Measurements from ENCODE around the gene CST1. TPM values are rescaled to one million over a fixed set of nuclear protein-coding genes. Genes with fewer than 3 reads are reported as not detected.
A peak's percentile ranks its signal among the peaks of the same experiment; 100 is the strongest.
"Not testable (repeated sequence)": the region's sequence is repeated elsewhere in the genome, so short reads cannot be mapped to it uniquely, and the experiment has no call there.

CST1 gene
- total and polyA plus RNA-seq, 2 experiments from 2014 or later = 12.8 to 13.6 TPM

DNA sequence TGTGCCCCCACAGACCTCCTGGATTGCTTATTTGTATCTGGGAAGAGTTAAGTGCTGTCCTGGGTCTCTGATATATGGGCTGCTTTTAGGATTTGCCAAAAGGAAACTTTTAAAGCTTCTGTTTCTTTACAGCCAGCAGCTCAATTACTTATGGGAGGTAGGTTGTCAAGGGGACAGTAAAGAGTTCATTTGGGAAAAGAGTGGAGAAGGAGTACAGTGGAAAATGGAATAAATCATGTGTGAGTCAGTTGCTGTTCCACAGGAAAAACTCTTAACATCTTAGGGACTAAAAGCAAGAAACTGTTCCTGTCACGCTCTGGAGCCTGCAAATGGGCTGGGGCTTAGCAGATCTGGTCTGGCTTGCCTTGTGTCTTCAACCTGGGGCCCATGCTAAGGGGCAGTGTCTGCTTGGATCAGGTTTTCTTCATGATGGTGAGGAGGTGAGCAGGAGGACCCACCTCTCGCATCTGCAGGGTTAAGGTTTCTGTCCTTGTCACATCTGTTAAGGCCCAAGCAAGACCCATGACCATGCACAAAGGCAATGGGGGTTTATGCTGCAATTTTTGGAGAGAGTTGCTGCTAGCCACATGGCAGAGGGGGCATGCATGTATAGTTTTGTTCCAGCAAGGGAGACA is 8.7 kb upstream of the CST1 start:
- DNase-seq (ENCODE audit: low spot score) = no peak
- TF ChIP-seq EZH2phosphoT487 (IDR thresholded peaks at IDR 0.05; ENCODE audit: low read depth, severe bottlenecking, unreplicated experiment) = no peak
- Histone ChIP-seq H3K79me2 (no peaks in the 10 kb centered on the region), H3K27me3 (no peaks in the 10 kb centered on the region), H3K4me1 (ENCODE audit: insufficient read depth) (peaks cover 15% of the 10 kb centered on the region), H3K27ac (no peak overlapping the region), H3K9me3 (ENCODE audit: low read depth) (no peaks in the 10 kb centered on the region), H3K9me2 (replicated peaks; ENCODE audit: insufficient read depth) (no peaks in the 10 kb centered on the region), H2AFZ (no peak overlapping the region), H3K4me2 (no peak overlapping the region), H3K4me3 (no peak overlapping the region), H4K20me1 (ENCODE audit: insufficient read depth, poor library complexity, severe bottlenecking) (no peaks in the 10 kb centered on the region), H3K36me3 (replicated peaks; ENCODE audit: insufficient read depth, low read depth) (no peaks in the 10 kb centered on the region)
- 38% methylated on average over 2 of the region's 2 CpGs for WGBS (ENCODE audit: low lambda C conversion rate, missing lambda C conversion rate)

DNA sequence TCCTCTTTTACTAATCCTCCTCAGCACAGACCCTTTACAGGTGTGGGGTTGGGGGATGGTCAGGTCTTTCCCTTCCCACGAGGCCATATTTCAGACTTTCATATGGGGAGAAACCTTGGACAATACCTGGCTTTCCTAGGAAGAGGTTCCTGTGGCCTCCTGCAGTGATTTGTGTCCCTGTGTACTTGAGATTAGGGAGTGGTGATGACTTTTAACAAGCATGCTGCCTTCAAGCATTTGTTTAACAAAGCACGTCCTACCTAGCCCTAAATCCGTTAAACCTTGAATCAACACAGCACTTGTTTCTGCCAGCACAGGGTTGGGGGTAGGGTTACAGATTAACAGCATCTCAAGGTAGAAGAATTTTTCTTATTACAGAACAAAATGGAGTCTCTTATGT is 6.1 kb upstream of the CST1 start:
- not testable (repeated sequence) for H3K4me2 ChIP-seq; H3K79me2 ChIP-seq; H3K36me3 ChIP-seq (replicated peaks; ENCODE audit: insufficient read depth, low read depth); H3K4me3 ChIP-seq; H4K20me1 ChIP-seq (ENCODE audit: insufficient read depth, poor library complexity, severe bottlenecking); H2AFZ ChIP-seq; DNase-seq (ENCODE audit: low spot score); H3K27me3 ChIP-seq; H3K9me3 ChIP-seq (ENCODE audit: low read depth); H3K9me2 ChIP-seq (replicated peaks; ENCODE audit: insufficient read depth)
- peaks cover 15% of the 10 kb centered on the region for H3K4me1 ChIP-seq (ENCODE audit: insufficient read depth)
- H3K27ac ChIP-seq = peak overlapping the region; percentile 89
- 3% methylated on average over 3 of the region's 3 CpGs for WGBS (ENCODE audit: low lambda C conversion rate, missing lambda C conversion rate)

DNA sequence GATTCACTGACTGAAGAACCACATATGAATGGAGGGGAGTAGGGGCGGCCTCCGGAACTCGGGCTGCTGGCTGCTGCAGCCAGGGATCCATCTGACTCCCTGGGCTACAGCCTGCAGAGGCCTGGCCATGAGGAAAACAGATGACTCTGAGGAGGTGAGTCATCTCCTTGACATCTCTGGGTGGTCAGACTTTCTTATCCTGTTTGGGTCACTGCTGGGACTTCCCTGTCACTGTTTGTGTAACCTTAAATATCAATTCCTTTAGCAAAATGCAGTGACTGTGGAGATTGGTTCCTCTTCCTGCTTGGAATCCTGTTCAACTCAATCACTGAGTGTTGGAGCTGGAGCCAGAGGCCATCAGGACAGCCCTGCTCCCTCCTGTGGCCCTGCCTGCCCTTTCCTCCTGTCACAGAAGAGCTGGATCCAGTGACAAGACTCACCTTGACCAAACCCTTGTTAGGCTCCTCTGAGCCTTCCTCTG is 4.4 kb upstream of the CST1 start:
- H3K9me2 ChIP-seq (replicated peaks; ENCODE audit: insufficient read depth); H3K4me2 ChIP-seq; H3K36me3 ChIP-seq (replicated peaks; ENCODE audit: insufficient read depth, low read depth); H2AFZ ChIP-seq; H4K20me1 ChIP-seq (ENCODE audit: insufficient read depth, poor library complexity, severe bottlenecking); H3K79me2 ChIP-seq; DNase-seq (ENCODE audit: low spot score); H3K9me3 ChIP-seq (ENCODE audit: low read depth); H3K4me3 ChIP-seq; H3K27me3 ChIP-seq: not testable (repeated sequence)
- Histone ChIP-seq H3K4me1 (ENCODE audit: insufficient read depth) (peaks cover 15% of the 10 kb centered on the region), H3K27ac (peak overlapping the region; percentile 89)
- 59% methylated on average over 3 of the region's 3 CpGs for WGBS (ENCODE audit: low lambda C conversion rate, missing lambda C conversion rate)

DNA sequence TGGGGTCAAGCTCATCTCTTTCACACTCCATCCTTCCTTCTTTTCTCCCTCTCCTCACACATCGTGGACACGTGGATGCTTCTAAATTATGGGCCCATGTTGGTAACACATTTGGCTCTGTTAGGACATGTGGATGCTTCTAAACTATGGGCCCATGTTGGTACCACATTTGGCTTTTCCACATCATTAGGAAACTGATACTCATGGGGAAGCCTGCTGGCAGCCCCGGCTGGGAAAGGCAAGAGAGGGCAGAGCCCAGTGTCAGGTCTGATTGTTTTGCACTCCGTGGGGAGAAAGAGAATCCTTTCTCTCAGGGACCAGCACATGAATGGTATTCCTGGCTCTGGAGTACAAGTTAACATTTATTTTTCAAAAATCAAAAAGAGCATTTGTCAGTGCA is 4.0 kb upstream of the CST1 start:
- no peaks in the 10 kb centered on the region for H4K20me1 ChIP-seq (ENCODE audit: insufficient read depth, poor library complexity, severe bottlenecking)
- DNase-seq (ENCODE audit: low spot score) = no peak
- TF ChIP-seq EZH2 (IDR thresholded peaks at IDR 0.05; ENCODE audit: borderline replicate concordance) = no peak
- TF ChIP-seq, protein P1, sequence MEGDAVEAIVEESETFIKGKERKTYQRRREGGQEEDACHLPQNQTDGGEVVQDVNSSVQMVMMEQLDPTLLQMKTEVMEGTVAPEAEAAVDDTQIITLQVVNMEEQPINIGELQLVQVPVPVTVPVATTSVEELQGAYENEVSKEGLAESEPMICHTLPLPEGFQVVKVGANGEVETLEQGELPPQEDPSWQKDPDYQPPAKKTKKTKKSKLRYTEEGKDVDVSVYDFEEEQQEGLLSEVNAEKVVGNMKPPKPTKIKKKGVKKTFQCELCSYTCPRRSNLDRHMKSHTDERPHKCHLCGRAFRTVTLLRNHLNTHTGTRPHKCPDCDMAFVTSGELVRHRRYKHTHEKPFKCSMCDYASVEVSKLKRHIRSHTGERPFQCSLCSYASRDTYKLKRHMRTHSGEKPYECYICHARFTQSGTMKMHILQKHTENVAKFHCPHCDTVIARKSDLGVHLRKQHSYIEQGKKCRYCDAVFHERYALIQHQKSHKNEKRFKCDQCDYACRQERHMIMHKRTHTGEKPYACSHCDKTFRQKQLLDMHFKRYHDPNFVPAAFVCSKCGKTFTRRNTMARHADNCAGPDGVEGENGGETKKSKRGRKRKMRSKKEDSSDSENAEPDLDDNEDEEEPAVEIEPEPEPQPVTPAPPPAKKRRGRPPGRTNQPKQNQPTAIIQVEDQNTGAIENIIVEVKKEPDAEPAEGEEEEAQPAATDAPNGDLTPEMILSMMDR (IDR thresholded peaks at IDR 0.05; ENCODE audit: poor library complexity) = no peak
- TF ChIP-seq EZH2phosphoT487 (IDR thresholded peaks at IDR 0.05; ENCODE audit: low read depth, severe bottlenecking, unreplicated experiment) = no peak
- no peaks in the 10 kb centered on the region for H3K27me3 ChIP-seq
- H3K4me1 ChIP-seq (ENCODE audit: insufficient read depth) = peaks cover 15% of the 10 kb centered on the region
- H3K9me3 ChIP-seq (ENCODE audit: low read depth) = no peaks in the 10 kb centered on the region
- H3K9me2 ChIP-seq (replicated peaks; ENCODE audit: insufficient read depth) = no peaks in the 10 kb centered on the region
- peak overlapping the region; percentile 89 for H3K27ac ChIP-seq
- 80% methylated on average over 4 of the region's 4 CpGs for WGBS (ENCODE audit: low lambda C conversion rate, missing lambda C conversion rate)
- no peaks in the 10 kb centered on the region for H3K36me3 ChIP-seq (replicated peaks; ENCODE audit: insufficient read depth, low read depth)
- no peaks in the 10 kb centered on the region for H3K79me2 ChIP-seq
- H3K4me2 ChIP-seq = no peak overlapping the region
- H2AFZ ChIP-seq = no peak overlapping the region
- H3K4me3 ChIP-seq = no peak overlapping the region

DNA sequence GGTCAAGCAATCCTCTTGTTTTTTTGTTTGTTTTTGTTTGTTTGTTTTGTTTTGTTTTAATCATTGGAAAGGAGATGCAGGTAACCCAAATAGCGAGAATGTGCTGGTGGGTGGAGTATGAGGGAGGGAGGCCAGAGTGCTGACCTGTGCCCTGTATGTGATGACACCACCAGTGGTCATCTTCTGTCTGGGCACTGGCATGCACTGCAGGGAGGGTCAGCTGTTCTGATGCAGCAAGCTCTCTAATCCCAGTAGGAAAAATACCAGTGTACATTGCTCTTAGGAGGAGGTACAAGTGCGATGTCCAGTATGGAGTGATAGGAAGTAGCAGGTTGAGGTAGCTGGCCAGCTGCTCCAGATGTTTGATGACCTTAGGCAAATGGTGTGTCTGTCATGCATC is 2.9 kb upstream of the CST1 start:
- Histone ChIP-seq H3K4me2 (no peak overlapping the region), H4K20me1 (ENCODE audit: insufficient read depth, poor library complexity, severe bottlenecking) (no peaks in the 10 kb centered on the region), H3K27me3 (no peaks in the 10 kb centered on the region), H3K36me3 (replicated peaks; ENCODE audit: insufficient read depth, low read depth) (no peaks in the 10 kb centered on the region), H3K4me3 (no peak overlapping the region), H3K27ac (no peak overlapping the region), H2AFZ (no peak overlapping the region), H3K79me2 (no peaks in the 10 kb centered on the region), H3K9me2 (replicated peaks; ENCODE audit: insufficient read depth) (no peaks in the 10 kb centered on the region), H3K4me1 (ENCODE audit: insufficient read depth) (peaks cover 15% of the 10 kb centered on the region), H3K9me3 (ENCODE audit: low read depth) (no peaks in the 10 kb centered on the region)
- DNase-seq (ENCODE audit: low spot score) = no peak
- WGBS (ENCODE audit: low lambda C conversion rate, missing lambda C conversion rate) = 93% methylated on average over 2 of the region's 2 CpGs
- no peak for TF ChIP-seq EZH2 (IDR thresholded peaks at IDR 0.05; ENCODE audit: borderline replicate concordance)
- TF ChIP-seq, protein P1 (IDR thresholded peaks at IDR 0.05; ENCODE audit: poor library complexity) = no peak
- no peak for TF ChIP-seq EZH2phosphoT487 (IDR thresholded peaks at IDR 0.05; ENCODE audit: low read depth, severe bottlenecking, unreplicated experiment)

All from hepatocyte (in vitro differentiated cells).